ENCODE data around the gene ATP10A. TPM values are rescaled to one million over a fixed set of nuclear protein-coding genes. Genes with fewer than 3 reads are reported as not detected.

The ATP10A gene
- total RNA-seq, 4 donors from 2014 or later: 14.1 to 44.3 (median 23.1) TPM

DNA sequence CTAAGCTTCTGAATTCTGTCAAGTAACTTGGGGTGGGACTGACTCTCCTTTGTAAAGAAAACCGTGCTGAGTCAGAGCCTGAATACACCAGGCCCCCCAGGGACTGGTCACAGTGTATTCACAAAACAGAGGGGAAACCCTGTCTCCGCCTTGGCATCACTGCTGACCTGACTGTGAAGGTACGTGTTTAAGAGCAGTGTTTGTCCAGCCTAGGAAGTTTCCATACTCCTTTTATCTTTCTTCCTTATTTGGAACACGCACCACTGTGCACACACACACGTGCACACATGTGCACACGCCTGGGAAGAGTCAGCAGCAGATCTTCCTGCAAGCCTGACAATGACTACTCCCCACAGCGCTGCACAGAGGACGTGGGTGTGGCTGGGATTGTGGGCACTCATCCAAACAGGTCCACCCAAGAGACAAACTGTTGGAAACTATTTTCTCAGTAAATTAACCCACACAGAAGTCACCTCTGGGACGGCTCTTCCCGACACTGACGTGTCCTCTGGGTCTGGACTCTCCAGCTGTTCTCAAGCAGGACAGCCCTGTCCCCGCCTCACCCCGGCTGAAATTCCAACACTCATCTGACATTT, 87.7 kb downstream of the ATP10A start:
- TF ChIP-seq, protein P1, sequence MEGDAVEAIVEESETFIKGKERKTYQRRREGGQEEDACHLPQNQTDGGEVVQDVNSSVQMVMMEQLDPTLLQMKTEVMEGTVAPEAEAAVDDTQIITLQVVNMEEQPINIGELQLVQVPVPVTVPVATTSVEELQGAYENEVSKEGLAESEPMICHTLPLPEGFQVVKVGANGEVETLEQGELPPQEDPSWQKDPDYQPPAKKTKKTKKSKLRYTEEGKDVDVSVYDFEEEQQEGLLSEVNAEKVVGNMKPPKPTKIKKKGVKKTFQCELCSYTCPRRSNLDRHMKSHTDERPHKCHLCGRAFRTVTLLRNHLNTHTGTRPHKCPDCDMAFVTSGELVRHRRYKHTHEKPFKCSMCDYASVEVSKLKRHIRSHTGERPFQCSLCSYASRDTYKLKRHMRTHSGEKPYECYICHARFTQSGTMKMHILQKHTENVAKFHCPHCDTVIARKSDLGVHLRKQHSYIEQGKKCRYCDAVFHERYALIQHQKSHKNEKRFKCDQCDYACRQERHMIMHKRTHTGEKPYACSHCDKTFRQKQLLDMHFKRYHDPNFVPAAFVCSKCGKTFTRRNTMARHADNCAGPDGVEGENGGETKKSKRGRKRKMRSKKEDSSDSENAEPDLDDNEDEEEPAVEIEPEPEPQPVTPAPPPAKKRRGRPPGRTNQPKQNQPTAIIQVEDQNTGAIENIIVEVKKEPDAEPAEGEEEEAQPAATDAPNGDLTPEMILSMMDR (IDR thresholded peaks at IDR 0.05; ENCODE audit: low read depth): no peak

DNA sequence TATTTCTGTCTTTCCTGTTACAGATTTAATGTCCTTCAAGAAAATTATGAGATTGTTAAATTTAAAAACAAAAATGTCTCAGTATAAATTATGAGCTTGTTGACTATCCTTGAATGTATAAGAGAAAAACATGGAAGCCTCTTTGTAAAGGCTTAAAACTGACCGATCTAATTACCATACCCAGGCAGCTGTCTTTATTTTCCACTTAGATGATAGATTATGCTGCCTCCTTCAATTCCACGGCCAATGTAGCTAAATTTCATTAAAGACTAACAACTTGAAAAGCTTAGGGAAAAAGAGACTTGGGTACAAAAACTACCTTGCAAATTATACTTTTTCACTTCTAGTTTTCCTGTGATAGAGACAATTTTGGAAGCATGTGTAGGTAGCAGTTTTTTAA, 88.3 kb downstream of the ATP10A start:
- TF ChIP-seq, protein P1 (IDR thresholded peaks at IDR 0.05; ENCODE audit: low read depth): no peak

DNA sequence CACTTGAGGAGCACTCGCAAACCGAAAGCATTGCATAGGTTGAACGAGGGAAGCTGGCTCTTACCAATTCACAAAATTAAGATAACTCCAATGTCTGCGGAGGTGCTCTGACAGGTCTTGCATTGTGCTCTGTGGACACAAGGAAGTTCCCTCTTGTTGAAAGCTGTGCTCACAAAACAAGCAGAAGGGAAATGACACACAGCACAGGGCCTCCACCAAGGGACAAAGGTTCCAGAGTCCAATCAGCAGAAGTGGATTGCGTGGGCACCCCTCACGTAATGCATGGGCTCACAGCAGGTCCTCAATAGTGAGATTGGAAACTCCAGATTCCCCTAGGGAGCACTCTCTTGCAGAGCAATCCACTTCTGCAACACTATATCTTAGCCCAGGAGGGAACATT, 89.9 kb downstream of the ATP10A start:
- TF ChIP-seq, protein P1 (IDR thresholded peaks at IDR 0.05; ENCODE audit: low read depth): no peak

DNA sequence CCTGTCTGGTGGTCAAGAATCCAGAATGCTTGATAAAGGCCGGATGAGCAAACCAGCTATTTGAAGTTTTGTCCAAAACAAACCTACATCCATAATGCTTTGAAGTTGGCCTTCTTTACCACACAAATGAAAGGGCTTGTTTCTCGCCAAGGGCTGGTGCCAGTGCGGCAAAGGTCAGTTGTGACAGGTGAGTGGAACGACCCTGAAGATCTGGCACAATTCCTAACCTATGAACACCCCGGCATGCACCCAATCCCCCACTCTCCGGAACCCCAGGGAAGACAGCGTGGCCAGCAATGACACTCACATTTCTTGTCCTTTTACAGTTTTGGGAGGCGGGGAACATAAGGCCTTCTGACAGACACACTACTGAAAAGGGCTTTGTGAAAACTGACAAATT, 90.6 kb downstream of the ATP10A start:
- TF ChIP-seq, protein P1 (IDR thresholded peaks at IDR 0.05; ENCODE audit: low read depth): no peak

DNA sequence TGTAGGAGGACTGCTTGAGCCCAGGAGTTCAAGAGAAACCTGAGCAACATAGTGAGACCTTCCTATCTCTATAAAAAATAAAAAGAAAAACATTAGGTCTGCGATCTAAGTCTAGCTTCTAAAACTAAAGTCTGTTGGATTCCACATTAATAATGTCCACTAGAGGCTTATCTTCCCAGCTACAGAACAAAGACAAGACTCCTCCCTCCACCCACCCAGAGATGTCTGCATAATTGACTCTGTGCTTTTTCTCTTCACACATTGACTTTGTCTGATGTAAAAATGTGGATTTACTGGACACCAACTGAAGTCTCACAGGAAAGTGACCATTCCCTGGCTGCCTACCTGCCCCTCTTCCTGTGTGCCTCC, 91.8 kb downstream of the ATP10A start:
- TF ChIP-seq, protein P1 (IDR thresholded peaks at IDR 0.05; ENCODE audit: low read depth): no peak

DNA sequence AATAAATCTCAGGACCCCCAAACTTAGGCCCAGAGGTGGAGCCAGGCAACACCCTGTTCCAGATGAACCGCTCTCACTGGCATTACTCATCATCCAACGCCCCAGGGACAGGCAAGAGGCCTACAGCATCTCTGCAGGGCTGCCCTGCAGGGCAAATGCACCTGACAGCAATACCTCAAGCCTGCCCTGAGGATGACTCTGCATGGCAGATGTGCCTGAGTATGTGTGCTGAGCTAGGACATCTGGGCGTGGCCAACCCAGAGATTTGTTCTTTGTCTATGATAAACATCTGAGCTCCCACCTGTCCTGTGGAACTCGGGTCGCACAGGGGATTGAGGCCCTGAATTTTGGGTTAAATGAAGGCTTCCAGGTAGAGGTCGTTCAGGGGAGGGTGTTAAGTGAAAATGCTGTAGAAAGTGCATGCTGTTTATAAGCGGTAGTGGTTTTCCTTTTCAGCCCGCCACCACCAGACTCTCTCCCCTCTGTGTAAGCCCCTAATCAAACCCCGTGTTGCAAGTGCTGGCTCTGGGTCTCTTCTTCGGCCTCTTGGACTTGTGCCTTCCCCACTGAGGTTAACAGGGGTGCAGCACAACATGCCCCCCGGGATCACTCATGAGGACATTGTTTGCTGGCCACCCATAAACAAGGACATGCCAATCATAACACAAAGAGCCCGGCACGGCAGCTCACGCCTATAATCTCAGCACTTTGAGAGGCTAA, 92.3 kb downstream of the ATP10A start:
- TF ChIP-seq, protein P1 (IDR thresholded peaks at IDR 0.05; ENCODE audit: low read depth): no peak

DNA sequence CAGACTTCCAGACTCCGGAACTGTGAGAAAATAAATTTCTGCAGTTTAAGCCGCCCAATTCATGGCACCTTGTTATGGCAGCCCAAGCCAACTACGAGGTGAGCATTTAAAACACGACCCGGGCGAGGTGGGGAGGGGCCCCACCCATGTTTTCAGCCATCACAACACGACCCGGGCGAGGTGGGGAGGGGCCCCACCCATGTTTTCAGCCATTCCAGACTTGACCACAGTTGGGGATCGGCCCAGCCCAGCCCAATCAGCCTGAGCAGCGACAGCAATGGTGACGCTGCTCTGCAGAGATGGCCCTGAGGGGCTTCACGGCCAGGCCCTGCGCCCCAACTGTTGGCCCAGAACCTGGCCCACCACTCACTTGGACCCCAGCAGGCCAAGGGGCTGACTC, 93.1 kb downstream of the ATP10A start:
- TF ChIP-seq, protein P1 (IDR thresholded peaks at IDR 0.05; ENCODE audit: low read depth): no peak
